GM18526 (cell line): Measurements from ENCODE around the gene SNCB.

Experiments used
- POLR2A ChIP-seq: IDR thresholded peaks from 3 replicates; pipeline ENCODE4 v1.6.1; 2011; ENCODE audit not compliant: insufficient read length; ENCODE audit errors: extremely low read depth

Gene SNCB

GRCh38 chr5:176589039-176589769, 41.1 kb downstream of the SNCB start:
- no peak for TF ChIP-seq POLR2A

GRCh38 chr5:176588297-176588696, 42.0 kb downstream of the SNCB start:
- TF ChIP-seq POLR2A, result no peak

GRCh38 chr5:176587398-176587797, 42.9 kb downstream of the SNCB start:
- TF ChIP-seq POLR2A, result no peak

GRCh38 chr5:176583076-176583475, 47.3 kb downstream of the SNCB start:
- TF ChIP-seq POLR2A, result no peak

GRCh38 chr5:176581361-176581760, 49.0 kb downstream of the SNCB start:
- no peak for TF ChIP-seq POLR2A

GRCh38 chr5:176579323-176579722, 51.0 kb downstream of the SNCB start:
- no peak for TF ChIP-seq POLR2A

- TF ChIP-seq POLR2A, result no peak
Observed at GRCh38 chr5:176578391-176578808, 51.9 kb downstream of the SNCB start.

- TF ChIP-seq POLR2A, result no peak
Observed at GRCh38 chr5:176577312-176578176, 52.8 kb downstream of the SNCB start.

GRCh38 chr5:176575488-176576422, 54.6 kb downstream of the SNCB start:
- no peak for TF ChIP-seq POLR2A

- no peak for TF ChIP-seq POLR2A
Observed at GRCh38 chr5:176575066-176575465, 55.3 kb downstream of the SNCB start.

GRCh38 chr5:176574297-176574591, 56.1 kb downstream of the SNCB start:
- no peak for TF ChIP-seq POLR2A

GRCh38 chr5:176573564-176574296, 56.6 kb downstream of the SNCB start:
- no peak for TF ChIP-seq POLR2A
